AG20443 (cell line): ENCODE data around the gene MAP3K6.

Experiments used
- DNase-seq: peaks from one replicate; pipeline ENCODE4 v3.0.0; 2012; ENCODE audit warnings: low spot score, mixed read lengths

Gene MAP3K6

DNA sequence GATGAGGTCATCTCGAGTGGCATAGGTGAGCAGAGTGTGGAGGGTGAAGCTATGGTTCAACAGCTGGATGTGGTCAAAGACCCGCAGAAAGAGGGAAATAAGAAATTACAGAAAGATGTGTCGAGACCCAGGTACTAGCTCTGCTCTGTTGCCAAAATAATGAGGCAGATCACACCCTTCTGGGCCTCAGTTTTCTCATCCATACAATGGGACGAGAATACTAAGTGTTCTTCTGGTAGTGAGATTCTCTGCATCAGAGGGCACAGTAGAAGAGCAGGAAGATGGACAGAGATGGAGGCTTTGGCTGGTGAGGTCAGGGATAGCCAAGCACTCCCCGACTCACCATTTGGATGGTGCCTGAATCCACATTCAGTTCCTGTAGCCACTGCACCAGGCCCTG lies 11.1 kb downstream of the MAP3K6 start:
- no peak for DNase-seq

DNA sequence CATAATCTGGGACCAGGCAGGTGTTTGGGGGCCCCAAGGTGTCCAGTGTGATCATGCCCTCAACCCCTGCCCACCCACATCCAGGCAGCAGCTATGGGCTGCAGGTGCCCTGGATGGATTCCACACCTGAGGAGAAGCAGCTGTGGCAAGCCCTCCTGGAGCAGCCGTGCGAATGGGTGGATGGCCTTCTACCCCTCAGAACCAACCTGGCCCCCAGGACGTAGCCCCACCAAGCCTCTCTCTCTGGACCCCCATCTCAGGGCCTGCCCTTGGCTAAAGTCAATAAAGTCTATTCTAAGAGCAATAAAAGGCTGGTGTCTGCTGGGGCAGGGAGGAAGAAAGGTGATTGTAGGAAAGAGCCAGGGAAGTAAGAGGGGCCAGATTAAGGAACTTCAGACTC lies 13.1 kb downstream of the MAP3K6 start:
- no peak for DNase-seq

DNA sequence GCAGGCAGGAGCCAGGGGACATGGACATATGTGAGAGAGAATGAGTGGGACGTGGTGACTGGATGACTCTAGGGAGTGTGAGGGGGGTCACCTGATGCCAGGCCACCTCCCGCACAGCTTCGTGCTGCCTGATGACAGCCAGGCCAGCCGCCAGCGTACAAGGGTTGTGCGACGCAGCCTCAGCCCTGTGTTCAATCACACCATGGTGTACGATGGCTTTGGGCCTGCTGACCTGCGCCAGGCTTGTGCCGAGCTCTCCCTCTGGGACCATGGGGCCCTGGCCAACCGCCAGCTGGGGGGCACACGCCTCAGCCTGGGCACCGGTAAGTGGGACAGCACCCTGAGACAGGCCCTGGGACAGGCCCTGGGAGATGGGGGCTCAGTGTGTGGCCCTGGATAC lies 13.6 kb downstream of the MAP3K6 start:
- DNase-seq, result no peak

DNA sequence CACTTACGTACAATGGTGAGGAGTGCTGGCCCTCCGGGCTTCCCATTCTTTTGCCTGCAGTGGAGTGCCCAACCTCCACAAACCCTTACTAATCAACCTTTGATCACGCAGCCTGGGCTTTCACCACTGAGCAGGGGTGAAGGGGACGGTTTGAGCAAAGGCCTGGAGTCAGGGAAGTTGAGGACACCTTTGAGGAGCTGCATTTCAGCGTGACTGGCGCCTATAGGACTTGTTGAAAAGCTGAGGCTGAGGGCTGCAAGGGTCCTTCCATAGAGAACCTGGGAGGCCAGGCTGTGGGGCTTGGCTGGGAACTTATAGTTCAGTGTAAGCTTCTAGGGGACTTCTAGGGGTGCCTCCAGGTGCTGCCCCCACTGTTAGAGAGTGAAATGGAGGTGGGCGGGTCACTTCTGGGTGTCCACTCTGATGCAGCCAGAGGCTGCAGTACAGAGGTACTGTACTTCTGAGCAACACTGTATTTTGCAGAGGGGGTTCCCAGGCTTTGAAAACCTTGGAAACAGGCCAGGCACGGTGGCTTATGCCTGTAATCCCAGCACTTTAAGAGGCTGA lies 15.1 kb downstream of the MAP3K6 start:
- no peak for DNase-seq

DNA sequence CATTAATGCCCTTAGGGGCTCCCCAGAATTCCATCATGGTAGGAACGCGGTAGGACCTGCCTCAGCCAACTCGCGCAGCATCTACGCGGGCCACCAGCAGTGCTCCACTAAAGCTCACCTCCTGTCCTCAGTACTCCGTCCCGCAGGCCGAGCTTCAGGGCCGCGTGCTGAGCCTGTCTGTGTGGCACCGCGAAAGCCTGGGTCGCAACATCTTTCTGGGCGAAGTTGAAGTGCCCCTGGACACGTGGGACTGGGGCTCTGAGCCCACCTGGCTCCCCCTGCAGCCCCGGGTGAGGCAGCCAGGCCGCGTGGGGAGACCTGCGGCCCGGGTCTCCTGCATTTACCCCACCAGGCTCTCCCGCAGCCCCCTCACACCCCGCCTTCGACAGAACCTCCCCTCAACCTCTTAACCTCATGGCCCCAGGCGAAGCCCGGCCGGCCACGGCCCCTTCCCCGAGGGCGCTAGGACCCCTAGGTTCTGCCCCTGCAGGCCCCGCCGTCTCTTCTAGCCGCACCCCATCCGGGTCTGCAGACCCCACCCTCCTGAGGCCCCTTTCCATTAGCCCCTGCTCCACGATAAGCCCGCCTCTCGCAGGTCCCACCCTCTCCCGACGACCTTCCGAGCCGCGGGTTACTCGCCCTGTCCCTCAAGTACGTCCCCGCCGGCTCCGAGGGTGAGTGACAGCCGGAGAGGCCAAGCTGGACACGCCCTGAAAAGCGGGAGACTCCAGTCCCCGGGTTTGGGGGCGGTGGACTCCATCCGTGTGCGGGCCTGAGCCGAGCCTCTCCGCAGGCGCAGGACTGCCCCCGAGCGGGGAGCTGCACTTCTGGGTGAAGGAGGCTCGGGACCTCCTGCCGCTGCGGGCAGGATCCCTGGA lies 15.9 kb downstream of the MAP3K6 start:
- peak; percentile 41 for DNase-seq

DNA sequence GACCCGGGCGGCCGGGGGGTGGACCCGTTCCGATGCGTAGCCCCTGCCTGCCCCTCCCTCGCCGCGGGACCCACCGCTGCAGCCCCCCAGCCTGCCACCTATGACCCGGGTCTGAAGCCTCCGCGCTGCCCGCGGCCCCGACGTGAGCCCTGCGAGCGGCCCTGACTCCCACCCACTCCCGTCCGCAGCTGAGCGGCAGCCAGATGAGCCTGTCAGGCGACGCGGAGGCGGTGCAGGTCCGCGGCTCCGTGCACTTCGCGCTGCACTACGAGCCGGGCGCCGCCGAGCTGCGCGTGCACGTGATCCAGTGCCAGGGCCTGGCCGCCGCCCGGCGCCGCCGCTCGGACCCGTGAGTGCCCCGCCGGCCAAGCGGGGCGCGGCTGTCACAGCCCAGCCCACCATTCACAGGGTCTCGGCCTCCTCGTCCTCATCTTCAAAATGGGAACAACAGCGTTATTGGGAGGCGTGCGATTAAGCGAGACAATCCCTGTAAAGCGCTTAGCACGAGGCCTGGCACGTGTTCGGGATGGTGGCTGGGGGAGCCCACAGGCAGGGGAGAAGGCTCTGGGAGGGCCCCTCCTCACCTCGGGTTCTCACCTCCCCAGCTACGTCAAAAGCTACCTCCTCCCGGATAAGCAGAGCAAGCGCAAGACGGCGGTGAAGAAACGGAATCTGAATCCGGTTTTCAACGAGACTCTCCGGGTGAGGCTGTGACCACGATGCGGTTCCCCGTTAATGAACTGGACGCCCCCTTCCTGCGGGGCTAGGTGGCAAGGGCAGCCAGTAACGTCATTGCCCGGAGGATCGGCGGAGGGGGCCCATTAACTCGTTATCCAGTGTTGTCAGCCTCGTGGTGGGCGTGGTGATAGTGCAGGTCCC lies 16.7 kb downstream of the MAP3K6 start:
- DNase-seq, result peak; percentile 90

DNA sequence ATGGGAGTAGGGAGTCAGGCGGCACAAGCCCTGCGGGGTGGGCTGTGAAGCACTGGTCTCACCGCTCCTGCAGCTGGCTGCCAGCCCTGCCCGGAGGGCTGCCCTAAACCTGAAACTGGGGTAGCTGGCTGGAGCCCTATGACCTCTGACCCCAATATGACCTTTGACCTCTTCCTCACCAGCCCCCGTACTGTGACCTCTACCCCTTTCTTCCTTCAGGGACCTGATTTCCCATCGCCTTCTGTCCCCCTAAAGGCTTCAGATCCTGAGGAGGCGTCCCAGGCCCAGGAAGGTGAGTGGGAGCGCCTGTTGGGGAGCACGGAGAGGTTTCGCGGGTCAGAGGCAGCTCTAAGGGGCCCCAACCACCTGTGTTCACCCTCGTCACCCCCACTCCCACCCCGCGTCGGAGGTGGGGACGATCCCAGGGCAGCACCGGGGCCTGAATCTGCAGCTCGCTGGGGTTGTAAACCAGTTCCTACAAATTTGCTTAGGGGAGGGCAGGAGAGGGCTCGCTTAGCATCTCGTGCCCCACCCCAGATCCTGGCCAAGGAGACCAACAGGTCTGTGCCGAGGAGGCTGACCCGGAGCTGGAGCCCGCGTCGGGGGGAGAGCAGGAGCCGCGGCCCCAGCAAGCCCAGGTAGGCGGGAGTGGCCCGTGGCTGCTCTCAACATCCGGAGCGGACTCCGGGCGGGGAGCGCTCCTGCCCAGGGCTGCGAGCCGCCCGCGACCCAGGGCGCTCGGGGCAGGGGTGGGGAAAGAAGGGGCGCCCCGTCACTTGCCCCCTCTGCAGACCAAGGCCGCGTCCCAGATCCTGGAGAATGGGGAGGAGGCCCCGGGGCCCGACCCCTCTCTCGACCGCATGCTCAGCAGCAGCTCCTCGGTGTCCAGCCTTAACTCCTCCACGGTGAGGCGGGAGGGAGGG lies 17.6 kb downstream of the MAP3K6 start:
- DNase-seq, result peak; percentile 45

DNA sequence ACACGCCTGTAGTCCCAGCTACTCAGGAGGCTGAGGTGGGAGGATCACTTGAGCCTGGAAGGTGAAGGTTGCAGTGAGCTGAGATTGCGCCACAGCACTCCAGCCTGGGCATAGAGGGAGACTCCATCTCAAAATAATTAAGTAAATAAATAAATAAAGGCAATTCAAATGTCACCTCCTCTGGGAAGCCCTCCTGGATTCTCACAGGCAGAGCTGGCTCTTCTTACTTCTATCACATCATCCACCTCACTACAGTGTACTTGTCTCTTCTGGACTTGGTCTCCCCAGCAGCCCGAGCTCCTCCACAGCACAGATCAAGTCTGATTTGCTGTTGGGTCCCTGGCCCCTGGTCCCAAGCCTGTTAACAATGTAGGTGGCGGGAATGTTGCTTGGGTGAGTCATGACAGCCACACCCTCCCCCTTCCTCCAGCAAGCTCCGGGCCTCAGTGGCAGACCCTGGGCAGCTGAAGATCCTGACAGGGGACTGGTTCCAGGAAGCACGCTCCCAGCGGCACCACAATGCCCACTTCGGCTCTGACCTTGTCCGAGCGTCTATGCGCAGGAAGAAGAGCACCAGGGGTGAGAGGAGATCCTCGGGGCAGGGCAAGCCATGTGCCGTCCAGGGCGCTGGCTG lies 19.7 kb downstream of the MAP3K6 start:
- no peak for DNase-seq

DNA sequence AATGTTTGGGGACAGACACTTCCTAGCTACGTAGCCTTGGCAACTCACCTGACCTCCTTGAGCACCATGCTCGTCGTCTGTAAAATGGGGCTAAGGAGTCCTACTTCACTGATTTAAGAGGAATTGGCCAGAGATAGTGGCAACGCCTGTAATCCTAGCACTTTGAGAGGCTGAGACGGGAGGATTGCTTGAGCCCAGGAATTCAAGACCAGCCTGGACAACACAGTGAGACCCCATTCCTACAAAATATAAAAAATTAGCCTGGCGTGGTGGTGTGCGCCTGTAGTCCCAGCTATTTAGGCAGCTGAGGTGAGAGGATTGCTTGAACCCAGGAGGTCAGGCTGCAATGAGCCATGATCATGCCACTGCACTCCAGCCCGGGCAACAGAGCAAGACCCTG lies 20.4 kb downstream of the MAP3K6 start:
- DNase-seq, result no peak

DNA sequence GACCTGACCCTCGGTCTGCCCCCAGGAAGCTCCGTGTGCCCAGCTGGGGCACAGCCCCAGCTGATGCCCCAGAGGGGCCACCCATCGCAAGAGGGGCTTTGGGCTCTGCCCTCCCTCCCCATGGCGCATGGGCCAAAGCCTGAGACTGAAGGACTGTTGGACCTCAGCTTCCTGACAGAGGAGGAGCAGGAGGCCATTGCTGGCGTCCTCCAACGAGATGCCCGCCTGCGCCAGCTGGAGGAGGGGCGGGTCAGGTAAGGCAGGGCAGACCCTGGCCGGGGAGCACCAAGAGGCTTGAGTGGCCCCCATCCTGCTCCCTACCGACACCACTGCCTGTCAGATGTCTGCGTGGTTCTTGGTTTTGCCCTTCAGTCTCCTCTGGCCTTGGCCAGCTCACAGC lies 21.5 kb downstream of the MAP3K6 start:
- DNase-seq, result no peak

DNA sequence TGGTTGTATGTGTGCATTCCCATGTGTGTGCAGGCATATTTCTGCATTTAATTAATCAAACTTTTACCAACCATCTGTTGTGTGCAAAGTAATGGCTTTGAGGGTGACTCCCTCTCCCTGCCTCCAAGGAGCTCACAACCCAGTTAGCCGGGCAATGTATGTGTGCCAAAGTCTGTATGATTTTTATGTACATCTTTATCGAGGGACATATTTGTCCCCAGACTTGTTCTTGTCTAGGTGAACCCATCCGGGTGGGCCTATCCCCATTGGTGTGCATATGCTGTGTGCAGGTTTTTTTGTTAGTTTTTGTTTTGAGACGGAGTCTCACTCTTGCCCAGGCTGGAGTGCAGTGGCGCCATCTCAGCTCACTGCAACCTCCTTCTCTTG lies 23.1 kb downstream of the MAP3K6 start:
- DNase-seq, result no peak

DNA sequence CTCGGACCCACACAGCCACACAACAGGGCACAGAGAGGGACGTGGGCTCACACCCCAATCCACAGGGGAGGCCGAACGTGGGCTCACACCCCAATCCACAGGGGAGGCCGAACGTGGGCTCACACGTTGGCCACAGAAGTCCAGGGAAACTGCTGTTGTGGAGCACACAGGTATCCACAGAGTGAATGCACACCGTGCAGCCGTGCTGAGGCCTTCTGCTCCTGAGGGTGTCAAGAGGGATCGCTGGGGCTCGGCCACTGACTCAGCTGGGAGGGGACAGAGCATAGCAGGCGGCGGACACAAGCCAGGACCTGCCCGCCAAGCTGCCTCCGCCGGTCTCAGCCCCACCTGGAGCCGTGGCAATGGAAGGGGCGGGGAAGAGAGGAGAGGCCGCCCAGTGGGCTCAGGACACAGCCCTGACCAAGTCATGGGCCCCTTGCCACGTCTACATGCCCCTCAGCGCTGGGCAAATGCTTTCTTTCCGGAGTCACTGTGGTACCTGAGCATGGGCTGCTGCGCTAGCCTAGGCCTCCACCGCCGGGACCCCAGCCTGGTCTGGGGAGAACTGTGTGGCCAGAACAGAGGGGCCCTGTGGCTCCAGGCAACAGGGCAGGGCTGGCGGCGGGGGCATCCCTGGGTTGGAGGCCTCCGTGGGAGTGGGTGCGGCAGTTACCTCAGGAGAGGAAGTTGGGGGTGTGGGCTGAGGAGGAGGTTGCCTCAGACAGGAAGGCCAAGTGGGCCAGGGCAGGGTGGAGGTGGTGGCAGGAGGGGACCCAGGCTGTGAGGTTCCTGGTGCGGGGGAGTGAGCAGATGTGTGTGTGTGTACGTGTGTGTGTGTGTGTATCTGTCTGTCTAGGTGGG lies 23.8 kb downstream of the MAP3K6 start:
- DNase-seq, result no peak

DNA sequence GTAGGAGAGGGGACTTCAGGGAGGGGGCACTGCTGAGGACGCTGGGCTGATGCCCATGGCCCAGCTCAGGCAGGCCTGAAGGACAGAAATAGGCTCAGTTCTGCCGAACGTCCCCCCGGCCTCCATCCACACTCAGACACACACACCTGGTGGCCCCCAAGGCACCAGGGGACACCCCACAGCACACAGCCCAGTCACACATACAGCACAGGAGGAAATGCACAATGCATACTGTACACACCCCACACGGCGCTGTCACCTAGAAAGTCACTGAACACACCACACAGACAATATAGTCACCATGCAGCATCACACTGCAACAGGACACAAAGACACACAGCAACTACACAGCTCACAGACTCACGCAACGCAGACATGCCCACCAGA lies 24.4 kb downstream of the MAP3K6 start:
- DNase-seq, result no peak

DNA sequence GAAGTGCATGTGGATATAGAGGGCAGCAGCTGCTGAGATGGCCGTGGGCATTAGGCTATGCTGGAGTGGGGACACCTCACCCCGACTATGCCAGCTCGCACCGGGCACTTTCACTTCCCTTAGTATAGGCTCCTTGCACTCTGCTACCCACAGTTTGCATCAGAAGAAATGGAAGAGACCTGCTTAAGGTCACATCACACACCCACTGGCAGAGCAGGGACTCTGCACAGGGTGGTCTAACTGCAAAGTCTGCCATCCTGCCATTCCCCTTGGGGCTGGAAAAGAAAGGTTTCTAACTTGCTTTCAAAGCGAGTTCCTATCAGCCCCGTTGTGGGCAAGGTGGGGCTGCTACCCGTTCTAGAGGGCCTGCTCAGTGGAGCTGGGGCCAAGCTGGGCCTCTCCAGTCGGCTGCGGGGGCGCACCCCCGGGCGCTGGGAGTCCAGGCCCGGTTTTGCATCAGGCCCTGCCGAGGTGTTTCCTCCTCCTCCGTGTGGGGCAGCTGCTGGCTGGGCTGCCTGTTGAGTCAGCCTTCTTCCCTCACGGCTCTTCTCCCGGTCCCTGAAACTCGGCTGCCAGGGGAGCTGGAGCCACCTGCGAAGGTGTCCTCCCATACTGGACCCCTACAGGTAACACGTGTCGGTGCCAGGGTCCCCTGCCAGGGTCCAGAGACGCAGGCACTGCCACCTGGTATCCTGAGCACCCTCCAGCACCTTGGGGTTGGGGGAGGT lies 25.1 kb downstream of the MAP3K6 start, which contains the start of gene SYTL1:
SYTL1 (plus strand) TSS at position 498 of the 728 bp plus-strand sequence. CDS start 3,313 bp downstream, outside the sequence.
- peak; percentile 84 for DNase-seq

DNA sequence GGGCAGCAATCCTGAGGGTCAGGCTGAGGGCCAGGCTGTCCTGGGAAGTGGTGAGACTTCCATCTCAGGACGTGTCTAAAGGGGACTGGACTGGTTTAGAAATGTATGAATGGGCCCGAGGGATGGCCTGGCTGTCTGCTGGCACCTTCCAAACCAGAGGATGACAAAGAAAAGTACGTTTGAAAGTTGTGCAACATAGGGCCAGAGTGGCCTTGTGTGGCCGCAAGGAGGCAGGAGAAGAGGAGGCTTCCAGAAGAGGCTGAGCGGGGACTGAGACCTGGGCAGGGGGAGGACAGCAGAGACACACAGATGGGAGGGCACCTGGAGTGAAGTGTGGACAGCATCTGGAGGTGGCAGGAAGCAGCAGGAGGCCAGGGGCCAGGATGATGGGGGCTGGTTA lies 27.5 kb downstream of the MAP3K6 start:
- DNase-seq, result no peak

DNA sequence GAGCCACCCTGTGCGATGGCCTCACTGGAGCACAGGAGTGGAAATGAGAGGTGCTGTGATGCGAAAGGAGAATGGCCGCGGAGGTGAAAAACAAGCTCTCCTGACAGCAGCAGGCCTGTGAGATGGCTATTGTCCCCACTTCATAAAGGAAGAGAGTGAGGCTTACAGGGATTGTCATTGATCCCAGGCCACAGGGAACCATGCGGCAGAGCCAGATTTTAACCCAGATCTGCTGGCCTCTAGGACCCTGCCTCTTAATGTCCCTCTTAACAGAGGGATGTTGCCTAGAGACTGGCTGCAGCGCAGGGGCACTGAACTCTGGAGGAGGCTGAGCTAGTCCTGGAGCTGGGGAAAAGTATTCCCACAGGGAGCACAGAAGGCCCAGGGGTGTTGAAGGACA lies 28.0 kb downstream of the MAP3K6 start:
- no peak for DNase-seq

DNA sequence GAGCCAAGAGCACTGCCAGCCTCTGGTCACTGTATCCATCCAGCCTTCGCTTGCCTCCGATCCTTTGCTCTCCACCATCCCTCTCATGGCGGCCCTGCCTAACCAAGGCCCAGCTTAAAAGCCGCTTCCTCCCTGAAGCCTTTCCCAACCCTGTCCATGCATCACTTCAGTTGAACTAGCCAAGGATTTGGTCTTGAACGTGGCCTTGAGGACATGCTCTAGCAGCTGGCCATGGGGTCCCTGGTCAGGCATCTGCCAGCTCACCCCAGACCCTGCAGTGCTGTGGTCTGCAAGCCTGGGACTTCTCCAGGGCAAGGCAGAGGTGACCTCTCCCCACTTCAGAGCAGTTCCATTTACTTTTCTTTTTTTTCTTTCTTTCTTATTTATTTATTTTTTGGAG lies 30.0 kb downstream of the MAP3K6 start:
- DNase-seq, result peak; percentile 4

DNA sequence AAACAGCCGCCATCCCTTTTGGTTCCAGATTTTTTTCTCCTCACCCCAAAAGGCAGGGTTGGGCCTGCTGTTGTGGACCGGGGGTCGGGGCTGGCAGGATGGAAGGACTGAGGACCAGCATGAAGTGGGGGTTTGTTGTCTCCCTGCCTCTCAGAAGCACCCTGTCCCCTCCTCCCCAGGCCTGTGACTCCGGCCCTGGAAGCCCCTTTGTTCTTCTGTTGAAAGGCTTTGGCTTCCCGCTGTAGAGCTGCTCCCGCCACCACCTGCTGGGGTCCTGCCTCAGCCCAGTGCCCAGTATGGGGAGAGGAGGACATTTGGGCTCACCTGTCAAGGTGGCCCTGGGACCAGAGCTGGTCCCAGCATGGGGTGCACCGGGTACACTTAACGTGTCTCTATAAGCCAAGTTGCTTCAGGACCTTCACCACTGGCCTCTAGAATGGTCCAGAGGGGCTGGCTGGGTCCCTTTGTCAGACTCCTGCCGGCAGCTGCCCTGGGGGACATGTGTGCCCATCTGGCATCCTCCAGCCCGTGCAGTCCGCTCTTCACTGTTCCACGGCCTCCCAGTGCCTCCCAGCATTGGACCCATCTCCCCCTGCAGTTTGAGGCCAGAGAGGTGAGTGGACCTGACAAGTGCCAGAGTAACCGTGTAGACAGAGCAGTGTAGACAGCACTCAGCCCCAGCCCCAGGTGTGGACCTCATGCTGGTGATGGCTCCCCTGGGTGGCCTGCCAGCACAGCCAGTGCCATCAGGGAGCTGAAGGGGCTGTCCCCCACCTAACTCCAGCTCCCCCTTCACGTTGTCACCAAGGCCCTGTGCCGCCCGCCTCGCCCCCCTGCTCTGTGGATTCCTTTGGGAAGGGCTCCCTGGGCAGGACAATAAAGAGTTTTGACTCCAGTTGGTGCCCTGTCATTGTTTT lies 31.0 kb downstream of the MAP3K6 start:
- DNase-seq, result peak; percentile 6
